GM12878 (cell line): ENCODE data around the gene JMJD6.
"Not testable (repeated sequence)": the region's sequence is repeated elsewhere in the genome, so short reads cannot be mapped to it uniquely, and the experiment has no call there.

Experiments used
- ATF2 ChIP-seq: IDR thresholded peaks from 2 replicates; pipeline ENCODE4 v1.6.1; 2012; ENCODE audit warnings: low read length, inconsistent platforms
- CEBPB ChIP-seq, 2 experiments: fragments of 150-350 bp in 1 of 2; IDR thresholded peaks; 2 replicates each; pipeline ENCODE4 v1.6.1; 2012 to 2014; ENCODE audit warnings: low read depth in 2 of 2, low read length in 2 of 2, borderline replicate concordance in 1 of 2, inconsistent platforms in 1 of 2
- CHD2 ChIP-seq: IDR thresholded peaks from 2 replicates; pipeline ENCODE4 v1.6.1; 2011; ENCODE audit warnings: low read depth, low read length, improper control_type of control experiment, borderline replicate concordance
- CTCF ChIP-seq, 3 experiments: IDR thresholded peaks in 2 of 3; conservative IDR thresholded peaks in 1 of 3; 2 replicates each; pipeline ENCODE4 v1.5.1; 2011; ENCODE audit warnings: low read depth in 3 of 3, low read length in 3 of 3, mild to moderate bottlenecking in 3 of 3, control low read depth in 2 of 3, moderate library complexity in 2 of 3, inconsistent platforms in 1 of 3, mixed read lengths in 1 of 3; ENCODE audit not compliant: control insufficient read depth in 2 of 3, insufficient read depth in 1 of 3; ENCODE audit errors: extremely low read depth in 1 of 3
- EZH2 ChIP-seq: IDR thresholded peaks from 2 replicates; pipeline ENCODE4 v1.6.1; 2012; ENCODE audit warnings: low read depth, mild to moderate bottlenecking, control low read depth, inconsistent platforms, low read length, borderline replicate concordance; ENCODE audit not compliant: control insufficient read depth
- NFXL1 ChIP-seq: fragments of 450-650 bp; IDR thresholded peaks from 2 replicates; pipeline ENCODE4 v1.6.1; 2017; ENCODE audit warnings: antibody characterized with exemption, mild to moderate bottlenecking, borderline replicate concordance
- PKNOX1 ChIP-seq: fragments of 450-650 bp; IDR thresholded peaks from 2 replicates; pipeline ENCODE4 v1.6.1; 2016; ENCODE audit warnings: mild to moderate bottlenecking
- POLR2A ChIP-seq: IDR thresholded peaks from 2 replicates; pipeline ENCODE4 v1.6.1; 2011; ENCODE audit warnings: low read depth, mild to moderate bottlenecking, low read length
- POLR2AphosphoS5 ChIP-seq: IDR thresholded peaks from 2 replicates; pipeline ENCODE4 v1.6.1; 2011; ENCODE audit warnings: mild to moderate bottlenecking, low read length, inconsistent platforms
- PRDM15 ChIP-seq: fragments of 450-650 bp; formaldehyde crosslinking; IDR thresholded peaks from 2 replicates; pipeline ENCODE4 v1.4.0; 2020; ENCODE audit warnings: mild to moderate bottlenecking, moderate library complexity
- RCOR1 ChIP-seq: conservative IDR thresholded peaks from 2 replicates; pipeline ENCODE4 v1.6.1; 2012; ENCODE audit warnings: low read depth, low read length, improper control_type of control experiment
- SMAD5 ChIP-seq: IDR thresholded peaks from 2 replicates; pipeline ENCODE4 v1.6.1; 2016; ENCODE audit warnings: antibody characterized with exemption, low read depth
- SP1 ChIP-seq: IDR thresholded peaks from one replicate; pipeline ENCODE4 v1.6.1; 2011; ENCODE audit warnings: low read depth, low read length
- ZBTB33 ChIP-seq: fragments of 450-650 bp; IDR thresholded peaks from 2 replicates; pipeline ENCODE4 v1.6.1; 2017; ENCODE audit warnings: mild to moderate bottlenecking

GRCh38 chr17:76698466-76698977, 27.9 kb downstream of the JMJD6 start:
- TF ChIP-seq ATF2; SP1; CTCF (IDR thresholded peaks at IDR 0.05 in 2 of 3, conservative IDR thresholded peaks at IDR 0.05 in 1 of 3; ENCODE audit: control insufficient read depth in 2 of 3, extremely low read depth in 1 of 3, insufficient read depth in 1 of 3, low read depth in 3 of 3, low read length in 3 of 3); ZBTB33; CHD2; POLR2AphosphoS5; POLR2A; CEBPB (IDR thresholded peaks at IDR 0.05; ENCODE audit: borderline replicate concordance in 1 of 2, low read depth in 2 of 2, low read length in 2 of 2); NFXL1; PKNOX1; SMAD5; EZH2; RCOR1; PRDM15 (CRISPR knock-in tag): not testable (repeated sequence)
